DOHH2 (cell line): ENCODE measurements around the gene GPR55.

Source experiments
- H3F3A ChIP-seq: fragments of 200-600 bp; sonication (generic), shearing (Covaris generic); 2 replicates; pipeline ENCODE4 v1.6.0; 2016; ENCODE audit warnings: antibody characterized with exemption, mild to moderate bottlenecking; ENCODE audit not compliant: control insufficient read depth, insufficient read depth
- H3K27ac ChIP-seq: fragments of 200-600 bp; sonication (generic); 2 replicates; pipeline ENCODE4 v1.5.1; 2014; ENCODE audit warnings: low read depth, mild to moderate bottlenecking, low read length, moderate library complexity
- H3K27me3 ChIP-seq: fragments of 200-600 bp; sonication (generic); 2 replicates; pipeline ENCODE4 v1.6.1; 2014; ENCODE audit warnings: mild to moderate bottlenecking, low read length, mixed read lengths; ENCODE audit not compliant: control insufficient read depth
- H3K36me3 ChIP-seq: fragments of 200-600 bp; sonication (generic); 2 replicates; pipeline ENCODE4 v1.6.1; 2014; ENCODE audit warnings: mild to moderate bottlenecking, low read length, moderate library complexity, mixed read lengths; ENCODE audit not compliant: control insufficient read depth
- H3K4me1 ChIP-seq: fragments of 200-600 bp; sonication (generic); 2 replicates; pipeline ENCODE4 v1.6.1; 2014; ENCODE audit warnings: mild to moderate bottlenecking, low read length, mixed read lengths; ENCODE audit not compliant: control insufficient read depth
- H3K4me2 ChIP-seq: fragments of 200-600 bp; sonication (generic); 2 replicates; pipeline ENCODE4 v1.6.0; 2014; ENCODE audit warnings: mild to moderate bottlenecking, low read length, moderate library complexity
- H3K4me3 ChIP-seq: fragments of 200-600 bp; sonication (generic); 2 replicates; pipeline ENCODE4 v1.5.1; 2014; ENCODE audit warnings: mild to moderate bottlenecking, low read length, mixed read lengths
- H3K79me2 ChIP-seq: fragments of 200-600 bp; sonication (generic); 2 replicates; pipeline ENCODE4 v1.6.1; 2014; ENCODE audit warnings: mild to moderate bottlenecking, low read length, mixed read lengths; ENCODE audit not compliant: control insufficient read depth
- H3K9me2 ChIP-seq: fragments of 200-600 bp; sonication (generic); replicated peaks from 2 replicates; pipeline ENCODE4 v1.6.1; 2014; ENCODE audit warnings: mild to moderate bottlenecking, low read length, mixed read lengths; ENCODE audit not compliant: control insufficient read depth
- H3K9me3 ChIP-seq: fragments of 200-600 bp; sonication (generic); 2 replicates; pipeline ENCODE4 v1.6.1; 2014; ENCODE audit warnings: antibody characterized with exemption, low read length, mixed read lengths; ENCODE audit not compliant: control insufficient read depth, insufficient read depth
- H4K20me1 ChIP-seq: fragments of 200-600 bp; sonication (generic); 2 replicates; pipeline ENCODE4 v1.6.0; 2014; ENCODE audit warnings: low read depth, mild to moderate bottlenecking, antibody characterized with exemption, low read length, moderate library complexity; ENCODE audit not compliant: control insufficient read depth, insufficient read depth
- CTCF ChIP-seq: fragments of 200-600 bp; sonication (generic); IDR thresholded peaks from one replicate; pipeline ENCODE4 v1.5.1; 2014; ENCODE audit warnings: antibody characterized with exemption, mild to moderate bottlenecking, low read depth, low read length; ENCODE audit not compliant: poor library complexity, severe bottlenecking
- EZH2phosphoT487 ChIP-seq: fragments of 200-600 bp; sonication (generic); IDR thresholded peaks from 2 replicates; pipeline ENCODE4 v1.6.1; 2017; ENCODE audit warnings: borderline replicate concordance, mild to moderate bottlenecking, antibody characterized with exemption, low read length, moderate library complexity, mixed read lengths

GPR55 gene

GRCh38 chr2:230862292-230862691 lies 62.8 kb downstream of the GPR55 start:
- no peaks in the 10 kb centered on the region for H3K9me3 ChIP-seq
- H4K20me1 ChIP-seq, result no peaks in the 10 kb centered on the region; the same call in 1 of the 2 replicates
- peaks cover 8% of the 10 kb centered on the region for H3F3A ChIP-seq
- H3K9me2 ChIP-seq, result no peaks in the 10 kb centered on the region
- H3K4me3 ChIP-seq, result no peak overlapping the region
- peaks cover 49% of the 10 kb centered on the region for H3K4me1 ChIP-seq
- H3K79me2 ChIP-seq, result no peaks in the 10 kb centered on the region
- H3K27me3 ChIP-seq, result peaks cover 20% of the 10 kb centered on the region
- H3K36me3 ChIP-seq, result no peaks in the 10 kb centered on the region
- TF ChIP-seq CTCF (no peak), EZH2phosphoT487 (no peak)
- no peak overlapping the region for H3K27ac ChIP-seq
- no peak overlapping the region for H3K4me2 ChIP-seq

DNA sequence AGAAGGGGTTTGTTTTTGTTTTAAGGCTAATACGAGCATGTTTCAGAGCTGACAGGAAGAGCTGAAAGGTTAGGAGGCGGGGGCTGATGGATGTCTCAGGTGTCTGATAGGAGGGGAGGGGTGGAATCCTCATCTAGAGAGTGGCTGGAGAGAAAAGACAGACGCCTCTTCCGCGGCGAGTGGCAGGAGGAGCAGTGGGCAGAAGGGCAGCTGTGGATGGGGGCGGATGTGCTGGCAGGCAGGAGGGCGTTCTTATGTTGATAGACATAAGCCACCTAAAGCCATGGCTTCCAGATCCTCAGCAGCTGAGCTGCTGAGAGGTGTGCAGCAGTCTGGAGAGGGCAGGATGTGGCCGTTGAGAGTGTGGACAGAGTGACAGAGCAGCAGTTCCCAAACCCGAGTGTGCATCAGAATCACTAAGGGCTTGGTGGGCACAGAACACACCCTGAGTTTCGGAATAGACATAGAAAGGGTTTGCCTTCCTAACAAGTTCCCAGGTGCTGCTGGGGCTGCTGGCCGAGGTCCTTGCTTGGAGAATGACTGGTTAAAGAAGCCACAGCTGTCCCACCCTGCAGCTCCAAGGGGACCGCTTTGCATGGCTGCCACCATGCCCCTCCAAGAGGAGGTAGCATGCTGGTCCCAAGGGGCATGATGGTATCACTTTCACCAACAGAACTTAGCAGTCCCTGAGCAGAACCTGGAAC lies 63.3 kb downstream of the GPR55 start:
- Histone ChIP-seq H3K4me1 (peaks cover 44% of the 10 kb centered on the region), H3K4me3 (no peak overlapping the region), H3K9me2 (no peaks in the 10 kb centered on the region), H3F3A (peaks cover 4% of the 10 kb centered on the region), H3K79me2 (no peaks in the 10 kb centered on the region), H3K9me3 (no peaks in the 10 kb centered on the region), H3K4me2 (no peak overlapping the region), H3K36me3 (no peaks in the 10 kb centered on the region), H3K27me3 (peaks cover 22% of the 10 kb centered on the region), H4K20me1 (no peaks in the 10 kb centered on the region), H3K27ac (no peak overlapping the region)
- no peak for TF ChIP-seq EZH2phosphoT487
- TF ChIP-seq CTCF, result no peak
